Activated T-cell treated with anti-CD3 and anti-CD28 coated beads, Interleukin-2, amount 50 U/mL, for 72 hours (primary cell): ENCODE data around the gene PTPRA. TPM values are rescaled to one million over a fixed set of nuclear protein-coding genes. Genes with fewer than 3 reads are reported as not detected.

Experiments
- ATAC-seq, 2 donors: fragments of 150-1000 bp; cut with Tn5 transposase; replicated peaks in 1 of 2; 2 replicates each; pipeline ENCODE4 v1.10.0; 2021; ENCODE audit warnings: moderate library complexity in 2 of 2, mild to moderate bottlenecking in 1 of 2
- DNase-seq, 2 donors: peaks; one replicate each; pipeline ENCODE4 v3.0.0; 2021 to 2022; ENCODE audit warnings: mixed read lengths in 1 of 2
- H3K27ac Mint-ChIP-seq: one replicate; pipeline ENCODE4 v1.8.0; 2022; ENCODE audit warnings: mild to moderate bottlenecking, moderate library complexity, mixed read lengths
- H3K27me3 Mint-ChIP-seq: one replicate; pipeline ENCODE4 v1.8.0; 2022; ENCODE audit warnings: low read depth, mixed read lengths
- H3K36me3 Mint-ChIP-seq, 2 donors: one replicate each; pipeline ENCODE4 v1.8.0; 2022; ENCODE audit warnings: mixed read lengths in 2 of 2, mild to moderate bottlenecking in 1 of 2; ENCODE audit not compliant: insufficient read depth in 2 of 2
- H3K4me1 Mint-ChIP-seq: one replicate; pipeline ENCODE4 v1.8.0; 2022; ENCODE audit warnings: low read depth, mixed read lengths
- H3K4me3 Mint-ChIP-seq, 2 donors: one replicate each; pipeline ENCODE4 v1.8.0; 2022; ENCODE audit warnings: mild to moderate bottlenecking in 2 of 2, mixed read lengths in 2 of 2, moderate library complexity in 2 of 2
- H3K9me3 Mint-ChIP-seq, 2 donors: one replicate each; pipeline ENCODE4 v1.8.0; 2022; ENCODE audit warnings: mixed read lengths in 2 of 2
- total RNA-seq, 2 donors: library from RNA; stranded (reverse); gene quantifications; one replicate each; pipeline ENCODE4 v1.2.3, GENCODE V29; 2022

Gene PTPRA
- total RNA-seq, 2 donors from 2014 or later: 81.2 to 85.9 TPM

DNA sequence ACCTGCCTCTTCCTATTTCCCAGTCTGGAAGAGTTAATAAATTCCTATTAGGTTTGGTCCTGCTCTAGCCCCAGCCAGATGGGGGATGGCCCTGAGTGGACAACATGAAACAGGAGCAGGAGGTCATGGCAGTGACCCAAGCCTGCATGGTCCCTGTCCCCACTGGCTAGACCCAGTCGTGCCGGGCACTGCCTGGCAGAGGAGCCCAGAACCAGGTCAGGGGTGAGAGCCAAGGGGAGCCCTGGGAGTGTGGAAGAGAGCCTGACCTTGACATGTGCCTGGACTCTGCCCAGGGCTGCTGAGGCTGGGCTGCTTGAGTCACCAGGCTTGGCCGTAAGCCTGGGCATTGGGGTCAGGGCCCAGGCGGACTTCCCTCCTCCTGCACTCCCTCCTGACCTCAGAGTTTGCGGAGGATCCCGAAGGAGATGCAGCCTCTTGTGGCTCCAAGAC lies 207.7 kb downstream of the PTPRA start:
- H3K4me1 Mint-ChIP-seq: peaks cover 25% of the 10 kb centered on the region

DNA sequence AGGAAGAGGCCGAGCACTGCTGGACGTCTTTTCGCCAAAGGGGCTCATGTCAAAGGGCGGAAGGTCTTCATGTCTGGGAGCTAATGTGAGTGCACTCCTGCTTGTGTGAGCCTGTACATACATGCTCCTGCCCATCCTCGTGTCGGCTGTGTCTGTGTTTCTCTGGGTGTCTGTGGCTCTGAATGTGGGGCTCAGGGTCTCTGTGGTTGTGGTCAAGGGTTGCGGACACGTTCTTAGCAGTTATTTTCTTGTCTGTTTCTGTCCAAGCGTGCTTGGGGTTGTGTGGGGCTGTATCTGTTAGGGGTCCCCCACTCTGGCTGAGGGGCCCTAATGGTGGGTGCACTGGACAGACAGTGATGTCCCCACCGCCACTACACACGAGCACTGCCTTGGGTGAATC lies 208.4 kb downstream of the PTPRA start:
- H3K27me3 Mint-ChIP-seq: peaks cover 48% of the 10 kb centered on the region
- H3K36me3 Mint-ChIP-seq: no peaks in the 10 kb centered on the region
- ATAC-seq (no peak), DNase-seq (no peak)
- H3K4me3 Mint-ChIP-seq: peak overlapping the region; percentile 6 to 78
- H3K9me3 Mint-ChIP-seq: no peaks in the 10 kb centered on the region
- H3K27ac Mint-ChIP-seq: no peak overlapping the region
- H3K4me1 Mint-ChIP-seq: peaks cover 24% of the 10 kb centered on the region

More for the DNA sequence above, 207.7 kb downstream of the PTPRA start:
- H3K27ac Mint-ChIP-seq: no peak overlapping the region
- H3K36me3 Mint-ChIP-seq: no peaks in the 10 kb centered on the region
- H3K27me3 Mint-ChIP-seq: peaks cover 48% of the 10 kb centered on the region
- ATAC-seq: no peak
- DNase-seq: no peak
- H3K9me3 Mint-ChIP-seq: no peaks in the 10 kb centered on the region
- no peak overlapping the region for H3K4me3 Mint-ChIP-seq

GRCh38 chr20:3082306-3082951 lies 209.1 kb downstream of the PTPRA start:
- ATAC-seq (peak; percentile 48 to 58), DNase-seq (no peak)
- Mint-ChIP-seq H3K9me3 (no peaks in the 10 kb centered on the region), H3K27ac (no peak overlapping the region), H3K4me3 (peak overlapping the region; percentile 6 to 78), H3K27me3 (peaks cover 47% of the 10 kb centered on the region), H3K36me3 (no peaks in the 10 kb centered on the region), H3K4me1 (peaks cover 16% of the 10 kb centered on the region)

- peaks cover 11% of the 10 kb centered on the region for H3K4me1 Mint-ChIP-seq
- H3K4me3 Mint-ChIP-seq: peak overlapping the region; percentile 59 to 79
- H3K27me3 Mint-ChIP-seq: peaks cover 41% of the 10 kb centered on the region
- DNase-seq (no peak), ATAC-seq (peak; percentile 48 to 52)
- H3K36me3 Mint-ChIP-seq: no peaks in the 10 kb centered on the region
- no peaks in the 10 kb centered on the region for H3K9me3 Mint-ChIP-seq
- no peak overlapping the region for H3K27ac Mint-ChIP-seq
Observed at GRCh38 chr20:3082955-3083952, 210.0 kb downstream of the PTPRA start.

GRCh38 chr20:3084283-3084985 lies 211.2 kb downstream of the PTPRA start, which contains the start of gene AVP:
Gene AVP, minus strand, starts transcription at chr20:3084724. Its CDS starts 50 bp downstream, at chr20:3084674.
- peak within 1 kb of the TSS; percentile 59 to 79 for H3K4me3 Mint-ChIP-seq
- H3K27me3 Mint-ChIP-seq: peaks cover 41% of the 10 kb centered on the region
- no peak for DNase-seq
- no peak within 1 kb of the TSS for H3K27ac Mint-ChIP-seq
- no peaks in the 10 kb centered on the region for H3K36me3 Mint-ChIP-seq
- H3K9me3 Mint-ChIP-seq: no peaks in the 10 kb centered on the region
- ATAC-seq: no peak
- H3K4me1 Mint-ChIP-seq: peaks cover 11% of the 10 kb centered on the region

DNA sequence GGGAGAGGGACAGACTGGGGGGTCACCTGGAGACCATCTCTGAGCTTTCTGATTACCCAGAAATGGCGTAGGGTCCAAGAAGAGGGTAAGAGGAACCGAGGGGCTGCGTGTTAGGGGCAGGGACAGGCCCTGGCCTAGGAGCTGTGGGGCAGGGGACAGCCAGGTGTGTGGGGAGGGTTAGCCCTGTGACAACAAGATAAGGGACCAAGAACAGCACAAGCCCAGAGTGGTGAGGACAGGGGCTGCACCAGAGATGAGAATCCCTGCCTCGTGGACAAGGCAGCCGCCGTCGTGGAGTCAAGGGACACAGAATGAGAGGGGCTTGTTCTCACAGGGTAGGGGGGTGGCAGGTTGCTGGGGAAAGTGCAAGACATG lies 211.7 kb downstream of the PTPRA start:
- H3K36me3 Mint-ChIP-seq: no peaks in the 10 kb centered on the region
- DNase-seq (no peak), ATAC-seq (no peak)
- H3K9me3 Mint-ChIP-seq: no peaks in the 10 kb centered on the region
- H3K27ac Mint-ChIP-seq: no peak overlapping the region
- peaks cover 38% of the 10 kb centered on the region for H3K27me3 Mint-ChIP-seq
- peaks cover 11% of the 10 kb centered on the region for H3K4me1 Mint-ChIP-seq
- H3K4me3 Mint-ChIP-seq: no peak overlapping the region

DNA sequence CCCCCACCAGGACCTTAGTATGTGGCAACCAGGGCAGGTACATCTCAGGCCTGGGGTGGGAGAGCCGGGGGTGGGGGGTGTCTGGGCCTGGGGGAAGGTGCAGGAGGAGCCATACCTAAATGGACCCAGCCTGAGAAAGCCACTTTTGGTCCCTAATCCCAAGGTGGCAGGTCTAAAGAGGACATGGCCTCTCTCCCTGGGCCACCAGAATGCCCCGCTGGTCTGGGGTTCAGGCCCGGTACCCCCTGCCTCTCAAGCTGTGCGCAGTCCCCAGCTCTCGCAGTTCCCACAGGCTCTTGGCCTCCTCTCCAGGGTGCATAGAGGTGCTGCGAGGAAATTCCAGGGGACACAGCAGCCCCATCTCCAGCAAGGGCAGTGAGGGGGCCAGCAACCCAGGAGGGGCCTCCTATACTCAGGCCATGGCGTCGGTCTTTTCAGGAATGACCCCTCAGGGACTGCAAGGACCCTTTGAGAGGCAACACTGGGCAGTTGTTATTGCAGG lies 212.3 kb downstream of the PTPRA start:
- ATAC-seq (no peak), DNase-seq (no peak)
- Mint-ChIP-seq H3K9me3 (no peaks in the 10 kb centered on the region), H3K27ac (no peak overlapping the region), H3K4me3 (no peak overlapping the region), H3K36me3 (no peaks in the 10 kb centered on the region), H3K4me1 (peaks cover 18% of the 10 kb centered on the region), H3K27me3 (peaks cover 31% of the 10 kb centered on the region)

GRCh38 chr20:3088031-3088430 lies 214.8 kb downstream of the PTPRA start:
- peaks cover 13% of the 10 kb centered on the region for H3K27me3 Mint-ChIP-seq
- peaks cover 21% of the 10 kb centered on the region for H3K4me1 Mint-ChIP-seq
- ATAC-seq (no peak), DNase-seq (no peak)
- H3K4me3 Mint-ChIP-seq: no peak overlapping the region
- H3K27ac Mint-ChIP-seq: no peak overlapping the region
- H3K9me3 Mint-ChIP-seq: no peaks in the 10 kb centered on the region
- H3K36me3 Mint-ChIP-seq: no peaks in the 10 kb centered on the region

Other genes starting within 250 kb of the PTPRA start
- 100 to 1,000 TPM; 263 to 392 TPM for gene NOP56, start 220.8 kb upstream of the PTPRA start, total RNA-seq
- gene IDH3B, start 209.3 kb upstream of the PTPRA start, total RNA-seq: 100 to 1,000 TPM; 101 to 127 TPM
- gene EBF4, start 180.7 kb upstream of the PTPRA start, total RNA-seq: 10 to 100 TPM in 1 of 2 donors, 1 to 10 TPM in 1; 8.9 to 23.0 TPM
- gene CPXM1, start 72.9 kb upstream of the PTPRA start, total RNA-seq: 1 to 10 TPM; 4.0 to 4.4 TPM
- gene C20orf141, start 58.5 kb upstream of the PTPRA start, total RNA-seq: not detected
- not detected for gene TMEM239, start 57.1 kb upstream of the PTPRA start, total RNA-seq
- gene PCED1A, start 32.8 kb upstream of the PTPRA start, total RNA-seq: 10 to 100 TPM; 52.8 to 58.9 TPM
- gene VPS16, start 32.7 kb upstream of the PTPRA start, total RNA-seq: 10 to 100 TPM; 54.3 to 60.7 TPM
- gene GNRH2, start 170.1 kb downstream of the PTPRA start, total RNA-seq: 10 to 100 TPM in 1 of 2 donors, 1 to 10 TPM in 1; 5.5 to 87.1 TPM
- 100 to 1,000 TPM; 100 to 155 TPM for gene MRPS26, start 172.6 kb downstream of the PTPRA start, total RNA-seq
- 1 to 10 TPM; 1.2 to 1.8 TPM for gene OXT, start 198.1 kb downstream of the PTPRA start, total RNA-seq
- not detected for gene AVP, start 211.2 kb downstream of the PTPRA start, total RNA-seq